Adrenal gland (tissue), 5 donors: ENCODE results near the gene AVP.

Experiments
- POLR2A ChIP-seq, 2 donors: fragments of 450-650 bp; IDR thresholded peaks; one replicate each; pipeline ENCODE4 v1.6.1; 2017; ENCODE audit warnings: antibody characterized with exemption in 2 of 2, mild to moderate bottlenecking in 2 of 2, moderate library complexity in 1 of 2
- TF ChIP-seq, protein P1 (sequence below), 6 experiments: fragments of 450-650 bp in 4 of 6; fragments of 200-600 bp in 2 of 6; sonication (generic) in 1 of 6; IDR thresholded peaks; 1 replicate in 5 of 6; 2 replicates in 1 of 6; pipeline versions ENCODE4 v1.5.1 to v1.8.0; 2016 to 2021; ENCODE audit warnings: antibody characterized with exemption in 6 of 6, mild to moderate bottlenecking in 2 of 6, moderate library complexity in 1 of 6
- donor health status: DM: no; HTN: no; CAD: no.

DNA sequence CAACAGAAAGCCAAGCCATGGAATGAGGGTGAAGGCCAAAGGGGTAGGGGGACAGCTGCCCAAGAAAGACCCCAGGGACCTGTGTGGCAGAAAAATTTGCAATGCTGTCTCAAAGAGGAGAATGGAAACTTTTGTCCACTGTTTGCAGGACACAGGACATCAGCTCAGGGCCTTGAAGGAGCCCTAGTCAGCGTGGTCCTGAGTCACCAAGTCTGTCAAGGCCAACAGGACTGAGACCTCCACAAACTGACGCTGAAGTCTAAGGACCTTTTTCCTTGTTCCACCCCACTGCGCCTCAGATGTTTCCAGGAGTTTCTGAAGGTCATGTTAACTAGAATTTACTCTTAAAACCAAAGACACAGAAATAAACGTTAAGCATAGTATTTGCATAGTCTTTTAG is 31.8 kb upstream of the AVP start:
- TF ChIP-seq, protein P1, sequence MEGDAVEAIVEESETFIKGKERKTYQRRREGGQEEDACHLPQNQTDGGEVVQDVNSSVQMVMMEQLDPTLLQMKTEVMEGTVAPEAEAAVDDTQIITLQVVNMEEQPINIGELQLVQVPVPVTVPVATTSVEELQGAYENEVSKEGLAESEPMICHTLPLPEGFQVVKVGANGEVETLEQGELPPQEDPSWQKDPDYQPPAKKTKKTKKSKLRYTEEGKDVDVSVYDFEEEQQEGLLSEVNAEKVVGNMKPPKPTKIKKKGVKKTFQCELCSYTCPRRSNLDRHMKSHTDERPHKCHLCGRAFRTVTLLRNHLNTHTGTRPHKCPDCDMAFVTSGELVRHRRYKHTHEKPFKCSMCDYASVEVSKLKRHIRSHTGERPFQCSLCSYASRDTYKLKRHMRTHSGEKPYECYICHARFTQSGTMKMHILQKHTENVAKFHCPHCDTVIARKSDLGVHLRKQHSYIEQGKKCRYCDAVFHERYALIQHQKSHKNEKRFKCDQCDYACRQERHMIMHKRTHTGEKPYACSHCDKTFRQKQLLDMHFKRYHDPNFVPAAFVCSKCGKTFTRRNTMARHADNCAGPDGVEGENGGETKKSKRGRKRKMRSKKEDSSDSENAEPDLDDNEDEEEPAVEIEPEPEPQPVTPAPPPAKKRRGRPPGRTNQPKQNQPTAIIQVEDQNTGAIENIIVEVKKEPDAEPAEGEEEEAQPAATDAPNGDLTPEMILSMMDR (IDR thresholded peaks at IDR 0.05) = no peak
- no peak for TF ChIP-seq POLR2A (IDR thresholded peaks at IDR 0.05)
